Stimulated activated CD4-positive, alpha-beta T cell treated with anti-CD3 and anti-CD28 coated beads, Interleukin-4, amount 100 ng/mL, for 4 hours (primary cell): ENCODE results near the gene SARS1.
"Not testable (repeated sequence)": the region's sequence is repeated elsewhere in the genome, so short reads cannot be mapped to it uniquely, and the experiment has no call there.

Source experiments
- DNase-seq, 2 experiments: peaks; one replicate each; pipeline ENCODE4 v3.0.0-alpha.2; 2020

SARS1 gene

GRCh38 chr1:109193653-109194590 is 19.8 kb upstream of the SARS1 start:
- peak; percentile 35 to 52 for DNase-seq

DNA sequence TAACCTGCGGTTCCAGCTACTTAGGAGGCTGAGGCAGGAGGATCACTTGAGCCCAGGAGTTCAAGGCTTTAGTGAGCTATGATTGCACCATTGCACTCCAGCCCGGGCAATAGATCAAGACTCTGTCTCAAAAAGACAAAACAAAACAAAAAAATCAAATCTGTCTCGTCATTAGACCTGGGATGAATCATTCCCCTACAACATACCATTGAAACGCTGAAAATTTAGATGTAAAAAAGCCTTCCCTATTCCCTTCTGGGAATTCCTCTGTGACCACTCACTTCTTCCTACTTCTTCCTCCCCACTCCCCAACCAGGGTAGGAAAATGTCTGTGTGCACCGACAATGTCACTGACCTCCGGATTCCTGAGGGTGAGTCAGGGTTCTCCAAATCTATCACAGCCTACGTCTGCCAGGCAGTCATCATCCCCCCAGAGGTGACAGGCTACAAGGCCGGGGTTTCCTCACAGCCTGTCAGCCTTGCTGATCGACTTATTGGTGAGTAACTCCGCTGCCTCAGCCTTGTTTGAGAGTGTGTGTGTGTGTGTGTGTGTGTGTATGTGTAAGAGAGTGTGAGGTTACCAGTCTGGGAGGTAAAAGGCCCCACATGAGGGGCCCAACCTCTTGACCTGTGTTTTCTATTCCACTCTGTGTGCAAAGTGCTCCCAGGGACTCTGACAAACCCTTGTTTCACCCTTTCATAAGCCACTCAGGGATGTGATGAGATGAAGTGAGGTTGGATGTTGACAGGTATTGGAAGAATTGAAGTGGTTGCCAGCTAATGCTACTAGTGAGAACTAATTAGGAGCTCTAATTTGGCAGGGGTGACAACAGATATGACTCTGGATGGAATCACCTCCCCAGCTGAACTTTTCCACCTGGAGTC is 16.3 kb upstream of the SARS1 start:
- DNase-seq: no peak

DNA sequence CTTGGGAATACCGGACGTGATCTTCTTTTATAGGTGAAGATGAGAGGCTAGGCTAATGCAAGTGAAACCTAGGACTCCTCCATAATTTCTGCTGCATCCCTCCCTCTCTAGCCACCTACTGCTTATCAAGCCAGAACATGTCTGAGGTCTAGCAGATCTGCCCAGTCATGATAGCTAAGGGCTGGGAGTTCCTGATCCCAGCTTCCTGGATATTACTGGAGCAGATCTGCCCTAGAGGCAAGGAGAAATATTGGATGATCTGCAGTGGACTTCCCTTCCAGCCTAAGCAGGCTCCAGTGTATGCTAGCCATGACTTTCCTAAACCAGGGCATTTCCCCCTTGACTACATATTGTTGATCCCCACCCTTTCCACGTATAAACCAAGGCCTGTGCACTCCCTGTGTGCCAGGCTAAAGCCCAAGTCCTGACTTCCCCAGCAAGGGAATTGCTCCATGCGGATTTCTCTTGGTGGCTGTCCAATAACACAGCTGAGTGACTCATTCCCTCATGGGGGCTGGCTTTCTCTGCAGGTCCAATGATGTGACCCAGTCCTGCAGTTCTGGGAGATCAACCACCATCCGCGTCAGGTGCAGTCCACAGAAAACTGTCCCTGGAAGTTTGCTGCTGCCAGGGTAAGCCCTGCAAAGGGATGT is 15.5 kb upstream of the SARS1 start:
- DNase-seq: no peak

- no peak for DNase-seq
These were observed 15.0 kb upstream of the SARS1 start for GRCh38 chr1:109198745-109199144.

DNA sequence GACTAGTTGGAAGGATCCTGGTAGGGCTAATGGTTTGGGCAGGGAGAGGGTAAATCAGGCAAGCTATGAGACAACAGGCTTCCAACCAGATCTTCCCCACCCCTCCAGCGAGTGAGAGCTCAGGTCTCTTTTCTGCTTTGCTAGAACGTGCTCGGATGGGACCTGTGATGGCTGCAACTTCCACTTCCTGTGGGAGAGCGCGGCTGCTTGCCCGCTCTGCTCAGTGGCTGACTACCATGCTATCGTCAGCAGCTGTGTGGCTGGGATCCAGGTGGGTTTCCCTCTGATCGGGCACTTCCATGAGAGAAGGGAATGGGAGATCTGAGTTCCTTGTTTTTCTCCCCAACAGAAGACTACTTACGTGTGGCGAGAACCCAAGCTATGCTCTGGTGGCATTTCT is 14.0 kb upstream of the SARS1 start:
- DNase-seq: peak in 1 of 2 experiments; percentile 5

GRCh38 chr1:109201123-109201703 is 12.5 kb upstream of the SARS1 start:
- DNase-seq: peak; percentile 51 to 75

- no peak for DNase-seq
These were observed 9.2 kb upstream of the SARS1 start for GRCh38 chr1:109204484-109204883.

- no peak for DNase-seq
These were observed 7.4 kb upstream of the SARS1 start for GRCh38 chr1:109206339-109206738.

DNA sequence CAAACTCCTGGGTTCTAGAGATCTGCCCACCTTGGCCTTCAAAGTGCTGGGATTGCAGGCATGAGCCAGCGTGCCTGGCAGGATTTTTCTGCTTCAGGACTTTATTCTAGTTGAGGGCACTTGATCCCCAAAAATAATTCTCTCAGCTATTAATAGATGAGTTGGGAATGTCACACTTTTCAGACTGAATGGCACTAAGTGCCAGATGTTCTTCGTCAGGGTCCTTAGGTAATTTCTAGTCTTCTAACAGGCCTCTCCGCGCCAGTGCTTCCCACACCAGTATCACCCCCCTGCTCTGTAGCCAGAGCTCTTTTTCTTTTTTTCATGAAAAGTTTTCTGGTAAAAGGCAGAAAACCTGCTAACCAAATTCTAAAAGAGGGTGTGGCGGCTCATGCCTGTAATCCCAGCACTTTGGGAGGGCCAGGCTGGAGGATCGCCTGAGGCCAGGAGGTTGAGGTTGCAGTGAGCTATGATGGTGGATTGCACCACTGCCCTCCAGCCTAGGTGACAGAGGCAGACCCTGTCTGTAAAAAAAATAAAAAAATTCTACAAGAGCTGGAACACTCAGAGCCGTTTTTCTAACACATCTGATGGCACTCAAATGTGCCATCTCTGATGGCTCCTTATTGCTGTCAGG is 6.1 kb upstream of the SARS1 start:
- DNase-seq: no peak

DNA sequence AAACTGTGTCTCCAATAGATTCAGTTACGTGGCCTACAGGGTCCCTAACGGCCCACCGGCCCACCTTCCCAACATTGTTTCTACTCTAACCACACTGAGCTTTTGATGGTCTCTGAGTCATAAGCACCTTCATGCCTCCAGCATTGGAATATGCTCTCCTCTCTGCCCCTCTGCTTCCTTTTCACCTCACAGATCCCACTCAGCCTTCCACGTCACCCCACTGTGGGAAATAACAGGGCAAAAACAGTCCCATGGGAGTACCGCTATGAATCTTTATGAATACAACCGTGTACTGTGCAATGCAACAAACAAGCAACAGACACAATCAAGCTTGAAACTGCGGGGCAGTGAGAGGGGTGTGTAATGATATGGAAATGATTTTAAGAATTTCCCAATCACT is 5.3 kb upstream of the SARS1 start:
- no peak for DNase-seq

DNA sequence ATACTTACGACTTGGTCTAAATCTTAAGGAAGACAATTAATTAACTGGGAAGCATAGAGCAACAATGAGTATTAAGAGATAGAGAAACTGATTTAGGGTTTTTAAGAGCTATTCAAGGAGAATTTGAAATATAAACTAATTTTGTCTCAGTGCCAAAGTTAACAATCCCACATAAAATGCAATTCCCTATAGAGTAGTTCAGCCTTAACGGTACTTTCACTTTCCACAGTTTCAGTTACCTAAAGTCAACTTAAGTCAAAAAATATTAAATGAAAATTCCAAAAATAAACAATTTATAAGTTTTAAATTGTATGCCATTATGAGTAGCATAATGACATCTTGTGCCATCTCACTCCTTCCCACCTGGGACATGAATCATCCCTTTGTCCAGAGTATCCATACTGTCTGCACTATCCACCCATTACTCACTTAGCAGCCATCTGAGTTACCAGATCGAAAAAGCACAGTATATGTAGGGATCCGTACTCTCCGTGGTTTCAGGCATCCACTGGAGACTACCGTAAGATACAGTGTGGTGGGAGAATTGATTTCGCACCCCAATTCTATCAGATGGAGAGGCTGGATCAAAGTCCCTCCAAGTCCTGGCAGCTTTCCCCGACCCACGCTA is 4.8 kb upstream of the SARS1 start:
- no peak for DNase-seq

DNA sequence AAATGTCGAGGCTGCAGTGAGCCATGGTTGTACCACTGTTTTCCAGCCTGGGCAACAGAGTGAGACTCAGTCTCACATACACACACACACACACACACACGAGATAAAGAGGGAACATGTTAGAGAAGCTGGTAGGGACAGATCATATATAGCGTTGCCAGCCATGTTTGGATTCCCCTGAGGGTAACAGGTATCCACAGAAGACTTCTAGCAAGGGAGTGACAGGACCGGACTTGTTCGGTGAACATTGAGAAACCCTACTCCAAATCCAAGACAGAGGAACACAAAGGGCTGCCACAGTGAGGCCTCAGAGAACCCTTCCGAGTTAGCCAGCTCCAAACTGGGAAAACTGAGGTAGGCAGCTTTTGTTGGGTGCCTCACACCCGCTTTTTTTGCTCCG is 3.7 kb upstream of the SARS1 start:
- DNase-seq: no peak

DNA sequence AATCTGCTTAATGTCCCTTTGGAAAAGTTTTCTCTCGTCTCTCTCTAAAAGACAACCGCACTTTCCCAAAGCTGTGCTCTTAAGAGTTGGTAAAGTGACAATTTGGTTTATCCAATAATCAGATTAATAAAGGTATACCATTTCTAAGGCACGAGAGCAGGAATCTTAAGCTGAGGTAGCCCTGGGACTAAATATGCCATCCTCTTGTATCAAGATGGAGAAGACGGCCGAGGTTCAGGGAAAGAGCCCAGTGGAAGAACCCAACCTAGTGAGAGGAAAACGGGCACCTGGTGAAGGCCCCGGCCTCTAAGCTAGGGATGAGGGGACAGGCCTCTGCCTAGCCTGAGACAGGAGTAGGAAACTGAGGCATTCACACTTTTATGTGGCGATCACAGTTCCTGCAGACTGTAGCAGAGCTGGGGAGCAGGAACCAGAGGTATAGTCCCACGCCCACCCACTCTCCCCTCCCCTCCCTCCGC is 334 bp upstream of the SARS1 start:
- DNase-seq: no peak

DNA sequence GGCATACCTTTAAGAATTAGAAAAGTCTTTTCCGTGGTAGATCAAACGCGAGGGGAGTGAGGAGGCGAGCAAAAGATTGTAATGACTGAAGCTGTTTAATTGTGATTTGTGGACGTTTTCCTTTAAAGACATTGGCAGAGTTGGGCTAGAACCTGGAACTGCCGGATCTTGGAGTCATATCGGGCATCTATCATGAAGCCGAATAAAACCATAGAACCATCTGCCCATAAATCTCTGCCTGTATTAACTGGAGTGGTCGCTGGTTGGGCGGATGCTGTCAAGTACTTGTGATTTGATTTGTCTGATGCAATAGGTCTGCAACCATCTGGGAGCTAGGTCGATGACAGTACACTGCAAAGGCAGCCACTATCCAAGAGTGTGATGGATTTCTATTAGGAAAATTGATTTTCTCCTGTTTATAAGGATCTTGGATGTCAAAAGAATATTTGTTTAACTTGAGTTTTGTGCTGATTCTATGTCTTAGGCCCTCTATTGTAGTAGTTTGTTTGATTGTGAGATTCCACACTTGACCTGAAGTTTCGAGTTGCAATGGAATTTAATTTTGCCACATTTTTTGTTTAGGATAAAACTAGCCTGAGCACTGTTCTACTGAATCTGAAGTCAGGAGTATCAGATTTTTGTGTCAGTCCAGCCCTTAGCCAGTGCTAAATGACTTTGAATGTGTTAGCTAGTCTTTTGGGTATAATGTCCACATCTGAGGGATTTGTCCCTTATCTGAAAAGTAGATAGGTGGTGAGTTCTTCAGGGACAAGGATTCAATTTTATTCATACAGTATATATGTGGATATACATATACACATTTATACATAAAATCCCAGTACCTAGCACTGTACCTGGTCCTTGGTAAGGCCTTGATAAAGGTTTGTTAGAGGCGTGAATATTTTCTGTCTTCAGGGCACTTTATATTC is 1.2 kb downstream of the SARS1 start:
- peak; percentile 26 to 60 for DNase-seq

DNA sequence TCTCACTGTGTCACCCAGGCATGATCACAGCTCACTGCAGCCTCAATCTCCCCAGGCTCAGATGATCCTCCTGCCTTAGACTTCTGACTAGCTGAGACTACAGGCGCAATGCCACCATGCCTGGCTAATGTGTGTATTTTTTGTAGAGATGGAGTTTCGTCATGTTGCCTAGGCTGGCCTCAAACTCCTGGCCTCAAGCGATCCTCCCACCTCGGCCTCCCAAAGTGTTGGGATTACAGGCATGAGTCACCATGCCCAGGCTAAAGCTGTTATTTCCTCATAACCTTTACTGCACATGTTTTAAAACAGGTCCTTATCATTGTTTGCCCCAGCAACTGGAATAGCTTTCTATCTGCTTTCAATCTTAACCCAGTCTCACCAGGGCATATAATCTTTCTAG is 2.9 kb downstream of the SARS1 start:
- no peak for DNase-seq

DNA sequence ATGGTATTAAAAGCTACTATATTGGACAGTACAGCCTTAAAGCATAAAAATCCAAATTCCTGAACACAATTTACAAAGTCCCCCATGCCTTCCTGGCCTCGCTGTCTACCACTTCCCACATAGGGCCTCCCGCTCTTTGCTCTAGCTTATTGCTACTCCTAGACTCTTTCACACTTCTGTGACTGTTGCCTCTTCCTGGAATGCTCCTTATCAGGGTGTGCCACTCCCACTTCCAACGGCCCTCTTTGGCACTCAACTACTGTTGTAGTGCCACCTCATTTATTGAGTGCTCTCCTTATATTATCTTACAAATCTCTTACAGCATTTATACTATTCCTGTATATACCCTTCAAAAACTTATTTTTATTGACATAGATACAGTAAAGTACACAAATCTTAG is 4.8 kb downstream of the SARS1 start:
- DNase-seq: no peak

DNA sequence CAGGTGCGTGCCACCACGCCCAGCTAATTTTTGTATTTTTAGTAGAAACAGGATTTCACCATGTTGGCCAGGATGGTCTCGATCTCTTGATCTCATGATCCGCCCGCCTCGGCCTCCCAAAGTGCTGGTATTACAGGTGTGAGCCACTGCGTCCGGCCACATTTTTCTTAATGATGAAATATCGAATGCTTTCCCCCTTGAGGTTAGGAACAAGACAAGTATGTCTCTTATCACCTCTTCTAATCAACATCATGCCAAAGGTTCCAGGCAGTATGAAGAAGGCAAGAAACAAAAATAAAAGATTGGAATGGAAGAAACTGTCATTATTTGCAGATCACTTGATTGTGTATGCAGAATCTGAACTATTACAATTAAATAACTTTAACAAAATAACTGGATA is 7.5 kb downstream of the SARS1 start:
- not testable (repeated sequence) for DNase-seq

- no peak for DNase-seq
These were observed 11.6 kb downstream of the SARS1 start for GRCh38 chr1:109225308-109225707.

- no peak for DNase-seq
These were observed 12.2 kb downstream of the SARS1 start for GRCh38 chr1:109225711-109226445.

DNA sequence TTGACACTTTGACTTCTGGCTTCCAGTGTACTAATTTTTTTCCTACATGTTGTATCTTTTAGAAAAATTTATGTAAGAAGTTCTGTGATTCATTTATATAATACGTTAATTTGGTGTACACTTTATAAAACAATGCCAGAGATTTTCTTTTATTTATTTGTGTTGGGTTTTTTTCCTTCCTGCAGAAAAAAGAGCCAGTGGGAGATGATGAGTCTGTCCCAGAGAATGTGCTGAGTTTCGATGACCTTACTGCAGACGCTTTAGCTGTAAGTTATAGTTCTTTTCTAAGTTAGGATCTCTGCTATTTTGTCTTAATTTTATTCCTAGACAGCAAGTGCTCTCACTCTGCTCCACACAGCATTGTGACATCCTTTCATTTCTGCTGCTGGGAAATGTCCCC is 14.4 kb downstream of the SARS1 start:
- DNase-seq: no peak
